Measurements from ENCODE around the gene PCDHGA3.
A peak's percentile ranks its signal among the peaks of the same experiment; 100 is the strongest.

- TF ChIP-seq ATF4 (CRISPR knock-in tag; IDR thresholded peaks at IDR 0.05) (no peak), ELF4 (CRISPR knock-in tag; IDR thresholded peaks at IDR 0.05) (no peak), JUND (IDR thresholded peaks at IDR 0.05; ENCODE audit: borderline replicate concordance, low read depth, low read length) (no peak), JUND (tag; IDR thresholded peaks at IDR 0.05; ENCODE audit: borderline replicate concordance, low read depth, low read length) (no peak), REST (IDR thresholded peaks at IDR 0.05; ENCODE audit: borderline replicate concordance) (peak; percentile 15; the same call in 1 of the 2 replicates), REST (CRISPR knock-in tag; IDR thresholded peaks at IDR 0.05; ENCODE audit: low read depth) (no peak), ZNF766 (CRISPR knock-in tag; conservative IDR thresholded peaks at IDR 0.05) (no peak)
Observed at GRCh38 chr5:141359790-141360426, 16.3 kb downstream of the PCDHGA3 start, which contains the start of gene PCDHGB2.
